ENCODE results near the gene PEX6. TPM values are rescaled to one million over a fixed set of nuclear protein-coding genes. Genes with fewer than 3 reads are reported as not detected.

Gene PEX6
- total and polyA plus RNA-seq, 2 of the 13 experiments (the other 11 are each of a cell fraction or from before 2014, with no cell fraction given): 5.1 to 6.7 TPM

GRCh38 chr6:42960243-42961019 is 18.6 kb downstream of the PEX6 start, which contains the start of gene GNMT (continued):
- TF ChIP-seq FUBP1 (CRISPR knock-in tag; IDR thresholded peaks at IDR 0.05; ENCODE audit: borderline replicate concordance) (peak; percentile 81; the same call in 1 of the 2 replicates), ZFY (CRISPR knock-in tag; IDR thresholded peaks at IDR 0.05) (peak; percentile 56), FOXP1 (IDR thresholded peaks at IDR 0.05) (no peak), FOXP1 (CRISPR knock-in tag; IDR thresholded peaks at IDR 0.05) (0 out of 2 replicates have a peak, but pooled peaks have one; percentile 18), ZNF850 (CRISPR knock-in tag; conservative IDR thresholded peaks at IDR 0.05) (no peak), NCOA1 (CRISPR knock-in tag; IDR thresholded peaks at IDR 0.05) (peak; percentile 90), ZNF407 (CRISPR knock-in tag; IDR thresholded peaks at IDR 0.05; ENCODE audit: not compliant biosample characterization) (peak; percentile 54), NR0B2 (CRISPR knock-in tag; IDR thresholded peaks at IDR 0.05) (no peak), ZNF580 (CRISPR knock-in tag; IDR thresholded peaks at IDR 0.05; ENCODE audit: borderline replicate concordance, low read depth) (0 out of 2 replicates have a peak, but pooled peaks have one; percentile 3), ZBTB37 (CRISPR knock-in tag; IDR thresholded peaks at IDR 0.05) (no peak), REPIN1 (CRISPR knock-in tag; IDR thresholded peaks at IDR 0.05; ENCODE audit: borderline replicate concordance, low read depth) (peak; percentile 46; the same call in 1 of the 2 replicates), TEAD3 (CRISPR knock-in tag; optimal IDR thresholded peaks at IDR 0.05; ENCODE audit: borderline replicate concordance) (no peak), XRCC5 (optimal IDR thresholded peaks at IDR 0.05; ENCODE audit: low read length) (peak; percentile 46), BRF2 (CRISPR knock-in tag; IDR thresholded peaks at IDR 0.05) (peak; percentile 48)

All from HepG2 (cell line).